GM21390 (cell line): ENCODE measurements around the gene INPP5F.

Experiments used
- ATAC-seq: cut with Tn5 transposase; IDR thresholded peaks from one replicate; pipeline ENCODE4 v1.9.1; 2021; ENCODE audit not compliant: unreplicated experiment

Gene INPP5F

GRCh38 chr10:119737823-119738222 lies 12.0 kb downstream of the INPP5F start:
- no peak for ATAC-seq

- no peak for ATAC-seq
Observed at GRCh38 chr10:119738962-119739361, 13.1 kb downstream of the INPP5F start.

- no peak for ATAC-seq
Observed at GRCh38 chr10:119740096-119740495, 14.2 kb downstream of the INPP5F start.

GRCh38 chr10:119742947-119743648 lies 17.2 kb downstream of the INPP5F start:
- ATAC-seq, result no peak

GRCh38 chr10:119747940-119748339 lies 22.1 kb downstream of the INPP5F start:
- ATAC-seq, result no peak

GRCh38 chr10:119748871-119749270 lies 23.0 kb downstream of the INPP5F start:
- ATAC-seq, result no peak

GRCh38 chr10:119749455-119749854 lies 23.6 kb downstream of the INPP5F start:
- ATAC-seq, result no peak

GRCh38 chr10:119750391-119751230 lies 24.8 kb downstream of the INPP5F start:
- ATAC-seq, result peak; percentile 95

GRCh38 chr10:119753309-119753708 lies 27.5 kb downstream of the INPP5F start:
- ATAC-seq, result no peak

- no peak for ATAC-seq
Observed at GRCh38 chr10:119754085-119754484, 28.2 kb downstream of the INPP5F start.

GRCh38 chr10:119754936-119755335 lies 29.1 kb downstream of the INPP5F start:
- no peak for ATAC-seq

- ATAC-seq, result no peak
Observed at GRCh38 chr10:119755446-119755845, 29.6 kb downstream of the INPP5F start.

- no peak for ATAC-seq
Observed at GRCh38 chr10:119758448-119759195, 32.8 kb downstream of the INPP5F start.

- ATAC-seq, result no peak
Observed at GRCh38 chr10:119759832-119760231, 34.0 kb downstream of the INPP5F start.

GRCh38 chr10:119761106-119761505 lies 35.3 kb downstream of the INPP5F start:
- no peak for ATAC-seq

- no peak for ATAC-seq
Observed at GRCh38 chr10:119762035-119762434, 36.2 kb downstream of the INPP5F start.

- no peak for ATAC-seq
Observed at GRCh38 chr10:119762805-119763798, 37.3 kb downstream of the INPP5F start.

- ATAC-seq, result no peak
Observed at GRCh38 chr10:119768455-119769094, 42.7 kb downstream of the INPP5F start.

GRCh38 chr10:119769886-119770285 lies 44.0 kb downstream of the INPP5F start:
- ATAC-seq, result no peak

- no peak for ATAC-seq
Observed at GRCh38 chr10:119770928-119771327, 45.1 kb downstream of the INPP5F start.
